ENCODE measurements around the gene SNRPN. TPM values are rescaled to one million over a fixed set of nuclear protein-coding genes. Genes with fewer than 3 reads are reported as not detected.

The SNRPN gene
- total and polyA plus RNA-seq, 4 donors, result 65.1 to 192 (median 83.0) TPM

Small RNA genes lying within 50 kb of the gene (small RNA-seq; reads per million reads assigned to genes)
- not detected for gene AC090602.1 (ENCODE audit: low replicate concordance)
- gene AC124312.4 (ENCODE audit: low replicate concordance), result not detected
- gene AC124312.5 (ENCODE audit: low replicate concordance), result not detected

Other genes with a start within 250 kb of the SNRPN start
- gene SNURF, start within 50 bp of the SNRPN start, total RNA-seq, result 10 to 100 TPM in 1 of 2 donors, 1 to 10 TPM in 1; 3.9 to 78.4 TPM
- 1 to 10 TPM; 2.1 to 2.2 TPM for gene SNURF, start within 50 bp of the SNRPN start, polyA plus RNA-seq